B cell (primary cell): ENCODE data around the gene SLC27A1. TPM values are rescaled to one million over a fixed set of nuclear protein-coding genes. Genes with fewer than 3 reads are reported as not detected.

Experiments used
- ATAC-seq: fragments of 200-7000 bp; cut with Tn5 transposase; one replicate; pipeline ENCODE4 v1.10.0; 2021; ENCODE audit warnings: low read depth, mild to moderate bottlenecking, moderate number of reproducible peaks, moderate library complexity
- CTCF ChIA-PET: fragments of 350-600 bp; sonication (Branson Sonifier 250); formaldehyde crosslinking; loops from one replicate; lab custom pipeline; 2021; ENCODE audit warnings: antibody characterized with exemption, inconsistent platforms; lab: Charles Lee
- POLR2A ChIA-PET: fragments of 350-600 bp; sonication (Branson Sonifier 250); formaldehyde crosslinking; loops from one replicate; lab custom pipeline; 2021; ENCODE audit warnings: antibody characterized with exemption; lab: Charles Lee
- DNase-seq: peaks from one replicate; pipeline ENCODE4 v3.0.0; 2013
- H2AFZ ChIP-seq: 2 replicates; pipeline ENCODE4 v1.6.1; 2012; ENCODE audit warnings: mild to moderate bottlenecking, low read depth, low read length; ENCODE audit not compliant: insufficient read depth, poor library complexity, severe bottlenecking
- H3K27ac ChIP-seq, 2 donors: 1 replicate in 1 of 2; 2 replicates in 1 of 2; pipeline ENCODE4 v1.5.1; 2012 to 2013; ENCODE audit warnings: low read length in 2 of 2, mild to moderate bottlenecking in 2 of 2, moderate library complexity in 1 of 2
- H3K27me3 ChIP-seq, 4 experiments: fragments of 200-600 bp in 1 of 4; sonication (generic) in 1 of 4; replicated peaks in 1 of 4; 1 replicate in 2 of 4; 2 replicates in 2 of 4; pipeline versions ENCODE4 v1.6.1 to v1.7.0; 2013 to 2016; ENCODE audit warnings: low read length in 3 of 4, mild to moderate bottlenecking in 2 of 4, mixed read lengths in 1 of 4, moderate library complexity in 1 of 4; ENCODE audit not compliant: insufficient read depth in 4 of 4, control insufficient read depth in 3 of 4; ENCODE audit errors: control extremely low read depth in 1 of 4
- H3K36me3 ChIP-seq, 2 experiments: replicated peaks in 1 of 2; 1 replicate in 1 of 2; 2 replicates in 1 of 2; pipeline versions ENCODE4 v1.6.1 to v1.7.1; 2013; ENCODE audit warnings: low read length in 1 of 2; ENCODE audit not compliant: insufficient read depth in 2 of 2, control insufficient read depth in 1 of 2; ENCODE audit errors: control extremely low read depth in 1 of 2, extremely low read depth in 1 of 2
- H3K4me1 ChIP-seq, 2 donors: fragments of 200-600 bp in 1 of 2; sonication (generic) in 1 of 2; 1 replicate in 1 of 2; 2 replicates in 1 of 2; pipeline versions ENCODE4 v1.5.1 to v1.6.1; 2013 to 2017; ENCODE audit warnings: low read length in 2 of 2; ENCODE audit not compliant: control insufficient read depth in 2 of 2, insufficient read depth in 2 of 2
- H3K4me2 ChIP-seq: replicated peaks from 2 replicates; pipeline ENCODE3; 2012; ENCODE audit warnings: mild to moderate bottlenecking, low read depth, low read length; ENCODE audit not compliant: poor library complexity, severe bottlenecking
- H3K4me3 ChIP-seq, 5 experiments: fragments of 200-600 bp in 1 of 5; sonication (generic) in 1 of 5; 1 replicate in 3 of 5; 2 replicates in 2 of 5; pipeline versions ENCODE4 v1.5.1 to v1.7.0; 2011 to 2016; ENCODE audit warnings: low read length in 4 of 5, mild to moderate bottlenecking in 4 of 5, low read depth in 2 of 5, control low read depth in 1 of 5, moderate library complexity in 1 of 5; ENCODE audit not compliant: insufficient read depth in 1 of 5; ENCODE audit errors: control extremely low read depth in 1 of 5, extremely low read depth in 1 of 5
- H3K79me2 ChIP-seq: fragments of 200-600 bp; sonication (generic); one replicate; pipeline ENCODE4 v1.6.0; 2016; ENCODE audit warnings: low read length; ENCODE audit not compliant: control insufficient read depth, insufficient read depth
- H3K9ac ChIP-seq: fragments of 200-600 bp; sonication (generic); 2 replicates; pipeline ENCODE4 v1.6.1; 2017; ENCODE audit warnings: mild to moderate bottlenecking, low read length, moderate library complexity
- H3K9me3 ChIP-seq, 3 donors: one replicate each; pipeline versions ENCODE4 v1.6.1 to v1.7.1; 2013; ENCODE audit warnings: low read length in 2 of 3; ENCODE audit not compliant: control insufficient read depth in 2 of 3, insufficient read depth in 1 of 3; ENCODE audit errors: control extremely low read depth in 1 of 3
- H4K20me1 ChIP-seq: 2 replicates; pipeline ENCODE4 v1.6.0; 2012; ENCODE audit warnings: mild to moderate bottlenecking, low read length; ENCODE audit not compliant: insufficient read depth, control insufficient read depth, poor library complexity, severe bottlenecking
- H3K27ac Mint-ChIP-seq: one replicate; pipeline ENCODE4 v1.8.0; 2021; ENCODE audit warnings: mixed read lengths
- H3K27me3 Mint-ChIP-seq: one replicate; pipeline ENCODE4 v1.8.0; 2021; ENCODE audit warnings: mixed read lengths
- H3K4me1 Mint-ChIP-seq: one replicate; pipeline ENCODE4 v1.8.0; 2021; ENCODE audit warnings: mixed read lengths
- H3K4me3 Mint-ChIP-seq: one replicate; pipeline ENCODE4 v1.8.0; 2021; ENCODE audit warnings: mixed read lengths
- H3K9me3 Mint-ChIP-seq: one replicate; pipeline ENCODE4 v1.8.0; 2022; ENCODE audit warnings: mixed read lengths; ENCODE audit not compliant: insufficient read depth
- EZH2 ChIP-seq: IDR thresholded peaks from 2 replicates; pipeline ENCODE4 v1.6.1; 2012; ENCODE audit warnings: borderline replicate concordance, low read depth, mild to moderate bottlenecking, moderate library complexity, low read length; ENCODE audit not compliant: insufficient read depth, poor library complexity, severe bottlenecking
- WGBS: methylation state at CpG from one replicate; pipeline ENCODE4 v1.1.5; 2013; ENCODE audit warnings: missing lambda C conversion rate; ENCODE audit not compliant: insufficient coverage; 5-methylcytosine and 5-hydroxymethylcytosine counted together
- intact Hi-C: fragments of 100-400 bp; cut with micrococcal nuclease; formaldehyde crosslinking; loops from one replicate; pipeline ENCODE4 v1.10.0; 2022
- polyA plus RNA-seq: library from polyadenylated mRNA; depleted of rRNA; stranded (reverse); fragments of >200 nt; gene quantifications from 2 replicates; pipeline ENCODE4 v1.2.3, GENCODE V29; 2012
- total RNA-seq, 2 donors: library from RNA; stranded (reverse); fragments of 120-200 nt in 1 of 2; gene quantifications; 1 replicate in 1 of 2; 2 replicates in 1 of 2; pipeline versions ENCODE4 v1.2.3 to v1.2.4, GENCODE V29; 2013 to 2022
- TF ChIP-seq, protein P1 (sequence below): fragments of 200-600 bp; IDR thresholded peaks from one replicate; pipeline ENCODE4 v1.8.0; 2022; ENCODE audit warnings: antibody characterized with exemption, mild to moderate bottlenecking

The SLC27A1 gene
- total and polyA plus RNA-seq, 2 donors (not counting 1 experiment from before 2014, with no cell fraction given): 5.1 to 9.5 TPM

DNA sequence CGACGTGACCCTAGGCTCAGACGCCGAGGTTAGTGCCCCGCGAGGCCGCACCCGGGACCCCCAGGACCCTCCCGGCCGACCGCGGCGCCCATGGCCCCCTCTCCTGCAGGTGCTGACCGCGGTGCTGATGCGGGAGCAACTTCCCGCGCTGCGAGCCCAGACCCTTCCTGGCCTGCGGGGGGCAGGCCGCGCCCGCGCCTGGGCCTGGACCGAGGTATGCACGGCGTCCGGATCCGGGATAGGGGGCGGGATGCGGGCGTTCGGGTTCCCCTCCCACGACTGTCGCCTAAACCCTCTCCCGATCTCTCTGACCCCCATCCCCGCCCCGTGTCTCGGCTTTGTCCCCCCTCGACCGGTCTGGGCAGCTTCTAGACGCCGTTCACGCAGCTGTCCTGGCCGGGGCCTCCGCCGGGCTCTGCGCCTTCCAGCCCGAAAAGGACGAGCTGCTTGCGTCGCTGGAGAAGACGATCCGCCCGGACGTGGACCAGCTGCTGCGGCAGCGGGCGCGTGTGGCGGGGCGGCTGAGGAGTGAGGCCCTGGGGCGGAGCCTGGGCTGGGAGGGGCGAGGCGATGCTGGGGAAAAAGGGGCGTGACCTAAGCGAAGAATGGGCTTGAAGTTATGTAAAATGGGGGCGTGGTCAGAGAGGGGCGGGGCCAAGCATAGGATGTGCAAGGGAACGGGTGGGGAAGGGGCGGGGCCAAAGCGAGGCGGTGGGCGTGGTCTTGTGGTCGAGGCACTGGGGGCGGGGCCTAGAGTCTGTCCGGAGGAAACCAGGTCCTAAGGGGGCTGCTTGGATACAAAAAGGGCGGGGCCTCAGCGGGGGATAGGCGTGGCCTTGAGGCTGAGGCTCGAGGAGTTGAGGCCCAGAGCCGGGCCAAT, 69.2 kb downstream of the SLC27A1 start:
- peaks cover 0 to 17% (median 0%) of the 10 kb centered on the region in 3 donors for H3K9me3 ChIP-seq
- no peaks in the 10 kb centered on the region for H3K27me3 Mint-ChIP-seq
- intact Hi-C loops: loop anchor here (1.0 to 5.0 kb wide), 6 partner anchors 12 to 822 kb away; partner anchors contain the start of genes COLGALT1, NWD1 and SLC27A1
- H3K27ac ChIP-seq: peak overlapping the region; percentile 54 to 59
- ChIA-PET POLR2A (interaction anchor here (0.6 to 4.0 kb wide), 8 partner anchors 9 to 1498 kb away, joined by 3 to 29 read pairs (median 11); partner anchors contain the start of gene PGLS), CTCF (interaction anchor here (0.8 to 2.8 kb wide), 9 partner anchors 10 to 65 kb away, joined by 3 to 13 read pairs (median 5); partner anchors contain the start of gene PGLS)
- H3K4me2 ChIP-seq: peak overlapping the region; percentile 87
- TF ChIP-seq, protein P1, sequence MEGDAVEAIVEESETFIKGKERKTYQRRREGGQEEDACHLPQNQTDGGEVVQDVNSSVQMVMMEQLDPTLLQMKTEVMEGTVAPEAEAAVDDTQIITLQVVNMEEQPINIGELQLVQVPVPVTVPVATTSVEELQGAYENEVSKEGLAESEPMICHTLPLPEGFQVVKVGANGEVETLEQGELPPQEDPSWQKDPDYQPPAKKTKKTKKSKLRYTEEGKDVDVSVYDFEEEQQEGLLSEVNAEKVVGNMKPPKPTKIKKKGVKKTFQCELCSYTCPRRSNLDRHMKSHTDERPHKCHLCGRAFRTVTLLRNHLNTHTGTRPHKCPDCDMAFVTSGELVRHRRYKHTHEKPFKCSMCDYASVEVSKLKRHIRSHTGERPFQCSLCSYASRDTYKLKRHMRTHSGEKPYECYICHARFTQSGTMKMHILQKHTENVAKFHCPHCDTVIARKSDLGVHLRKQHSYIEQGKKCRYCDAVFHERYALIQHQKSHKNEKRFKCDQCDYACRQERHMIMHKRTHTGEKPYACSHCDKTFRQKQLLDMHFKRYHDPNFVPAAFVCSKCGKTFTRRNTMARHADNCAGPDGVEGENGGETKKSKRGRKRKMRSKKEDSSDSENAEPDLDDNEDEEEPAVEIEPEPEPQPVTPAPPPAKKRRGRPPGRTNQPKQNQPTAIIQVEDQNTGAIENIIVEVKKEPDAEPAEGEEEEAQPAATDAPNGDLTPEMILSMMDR: no peak
- no peak for TF ChIP-seq EZH2
- peaks cover 54% of the 10 kb centered on the region for H3K4me1 Mint-ChIP-seq
- peak overlapping the region; percentile 97 for H3K27ac Mint-ChIP-seq
- 13% methylated on average over 82 of the region's 82 CpGs for WGBS
- no peak overlapping the region for H2AFZ ChIP-seq
- peaks cover 1 to 77% of the 10 kb centered on the region in 2 experiments for H3K36me3 ChIP-seq
- H3K4me1 ChIP-seq: peaks cover 26 to 46% of the 10 kb centered on the region in 2 donors
- peaks cover 42% of the 10 kb centered on the region for H3K79me2 ChIP-seq
- no peaks in the 10 kb centered on the region for H3K9me3 Mint-ChIP-seq
- peak overlapping the region in 4 of 5 experiments; percentile 14 to 53 (median 40) for H3K4me3 ChIP-seq
- DNase-seq (peak; percentile 99), ATAC-seq (peak; percentile 92)
- peak overlapping the region; percentile 93 for H3K4me3 Mint-ChIP-seq
- peak overlapping the region; percentile 53 for H3K9ac ChIP-seq
- no peaks in the 10 kb centered on the region for H3K27me3 ChIP-seq
- H4K20me1 ChIP-seq: peaks cover 96% of the 10 kb centered on the region
